WTC11 (cell line): ENCODE data around the gene SH3PXD2A.

ENCODE experiments used
- CREB1 ChIP-seq: sonication (generic); formaldehyde crosslinking; IDR thresholded peaks from 2 replicates; pipeline ENCODE4 v1.8.0; 2023; ENCODE audit warnings: mild to moderate bottlenecking, missing genetic modification reagents
- FOXP4 ChIP-seq: sonication (generic); formaldehyde crosslinking; IDR thresholded peaks from 2 replicates; pipeline ENCODE4 v1.8.0; 2022; ENCODE audit warnings: mild to moderate bottlenecking, missing genetic modification reagents

- TF ChIP-seq CREB1 (CRISPR knock-in tag) = no peak
- no peak for TF ChIP-seq FOXP4 (CRISPR knock-in tag)
Measured at GRCh38 chr10:103582331-103583123, 272.8 kb downstream of the SH3PXD2A start.
